Measurements from ENCODE around the gene CAPS2.

DNA sequence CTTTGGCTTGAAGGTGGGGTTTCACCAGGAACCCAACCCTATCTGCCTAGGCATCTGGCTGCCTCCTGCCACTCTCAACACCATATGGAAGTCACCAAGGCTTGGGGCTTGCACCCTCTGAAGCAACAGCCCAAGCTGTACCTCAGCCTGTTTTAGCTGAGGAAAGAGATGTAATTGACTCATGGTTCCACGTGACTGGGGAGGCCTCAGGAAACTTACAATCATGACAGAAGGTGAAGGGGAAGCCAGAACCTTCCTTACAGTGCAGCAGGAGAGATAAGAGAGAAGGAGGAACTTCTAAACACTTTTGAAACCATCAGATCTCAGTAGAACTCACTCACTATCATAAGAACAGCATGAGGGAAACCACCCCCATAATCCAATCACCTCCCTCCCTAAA, 31.3 kb upstream of the CAPS2 start:
- TF ChIP-seq POLR2A (IDR thresholded peaks at IDR 0.05; ENCODE audit: low read length), result no peak
- TF ChIP-seq GATA1 (IDR thresholded peaks at IDR 0.05; ENCODE audit: low read depth, low read length), result no peak
